ENCODE measurements around the gene ZFP36. TPM values are rescaled to one million over a fixed set of nuclear protein-coding genes. Genes with fewer than 3 reads are reported as not detected.

Gene ZFP36
- total and polyA plus RNA-seq, 12 donors, result 22.8 to 194 (median 51.7) TPM

- DNase-seq, result no peak
- Histone ChIP-seq H3K4me3 (no peak overlapping the region), H3K27me3 (no peaks in the 10 kb centered on the region), H3K9me3 (no peaks in the 10 kb centered on the region), H3K36me3 (peaks cover 0 to 97% (median 20%) of the 10 kb centered on the region in 9 donors), H3K4me1 (peaks cover 8 to 26% (median 21%) of the 10 kb centered on the region in 9 donors), H3K27ac (no peak overlapping the region)
- intact Hi-C loops (cut with DNase I), result no loop called here
- TF ChIP-seq CTCF (IDR thresholded peaks at IDR 0.05), result no peak
- no peak for ATAC-seq
- WGBS, 2 donors, result 93 to 94% methylated on average over 5 of the region's 5 CpGs
Measured at GRCh38 chr19:39370735-39371134, 35.9 kb upstream of the ZFP36 start.

GRCh38 chr19:39372047-39372802, 34.4 kb upstream of the ZFP36 start:
- peak; percentile 70 to 86 for DNase-seq
- Histone ChIP-seq H3K27me3 (no peaks in the 10 kb centered on the region), H3K36me3 (peaks cover 6 to 99% (median 35%) of the 10 kb centered on the region in 9 donors), H3K27ac (peak overlapping the region; percentile 83 to 93 (median 88)), H3K4me1 (peaks cover 8 to 26% (median 21%) of the 10 kb centered on the region in 9 donors), H3K4me3 (peak overlapping the region in 1 of 10 donors; percentile 9), H3K9me3 (no peaks in the 10 kb centered on the region)
- peak; percentile 90 to 96 (median 95) for ATAC-seq
- intact Hi-C loops (cut with DNase I), result no loop called here
- TF ChIP-seq CTCF (IDR thresholded peaks at IDR 0.05), result no peak
- WGBS, 2 donors, result 31 to 33% methylated on average over 8 of the region's 8 CpGs

- H3K9me3 ChIP-seq, result no peaks in the 10 kb centered on the region
- H3K36me3 ChIP-seq, result peaks cover 6 to 100% (median 42%) of the 10 kb centered on the region in 9 donors
- TF ChIP-seq CTCF (IDR thresholded peaks at IDR 0.05), result no peak
- peak overlapping the region; percentile 83 to 93 (median 88) for H3K27ac ChIP-seq
- H3K27me3 ChIP-seq, result no peaks in the 10 kb centered on the region
- intact Hi-C loops (cut with DNase I), result no loop called here
- H3K4me1 ChIP-seq, result peaks cover 8 to 26% (median 21%) of the 10 kb centered on the region in 9 donors
- no peak for DNase-seq
- peak overlapping the region in 1 of 10 donors; percentile 9 for H3K4me3 ChIP-seq
- peak; percentile 21 to 46 (median 38) for ATAC-seq
- 32 to 38% methylated on average over 2 of the region's 2 CpGs for WGBS, 2 donors
Measured at GRCh38 chr19:39372941-39373340, 33.7 kb upstream of the ZFP36 start.

GRCh38 chr19:39375929-39376328, 30.7 kb upstream of the ZFP36 start:
- Histone ChIP-seq H3K9me3 (no peaks in the 10 kb centered on the region), H3K4me3 (no peak overlapping the region), H3K27ac (no peak overlapping the region), H3K27me3 (no peaks in the 10 kb centered on the region), H3K4me1 (peaks cover 8 to 26% (median 21%) of the 10 kb centered on the region in 9 donors), H3K36me3 (peaks cover 5 to 100% (median 57%) of the 10 kb centered on the region in 9 donors)
- TF ChIP-seq CTCF (IDR thresholded peaks at IDR 0.05), result no peak
- intact Hi-C loops (cut with DNase I), result no loop called here
- ATAC-seq (no peak), DNase-seq (no peak)

Data from heart right ventricle (tissue), 16 donors.